IPS-NIHi7 (cell line): ENCODE results near the gene PRM1.

ENCODE experiments used
- DNase-seq: peaks from one replicate; pipeline ENCODE4 v3.0.0; 2012; ENCODE audit warnings: mixed read lengths; ENCODE audit errors: extremely low spot score

PRM1 gene

DNA sequence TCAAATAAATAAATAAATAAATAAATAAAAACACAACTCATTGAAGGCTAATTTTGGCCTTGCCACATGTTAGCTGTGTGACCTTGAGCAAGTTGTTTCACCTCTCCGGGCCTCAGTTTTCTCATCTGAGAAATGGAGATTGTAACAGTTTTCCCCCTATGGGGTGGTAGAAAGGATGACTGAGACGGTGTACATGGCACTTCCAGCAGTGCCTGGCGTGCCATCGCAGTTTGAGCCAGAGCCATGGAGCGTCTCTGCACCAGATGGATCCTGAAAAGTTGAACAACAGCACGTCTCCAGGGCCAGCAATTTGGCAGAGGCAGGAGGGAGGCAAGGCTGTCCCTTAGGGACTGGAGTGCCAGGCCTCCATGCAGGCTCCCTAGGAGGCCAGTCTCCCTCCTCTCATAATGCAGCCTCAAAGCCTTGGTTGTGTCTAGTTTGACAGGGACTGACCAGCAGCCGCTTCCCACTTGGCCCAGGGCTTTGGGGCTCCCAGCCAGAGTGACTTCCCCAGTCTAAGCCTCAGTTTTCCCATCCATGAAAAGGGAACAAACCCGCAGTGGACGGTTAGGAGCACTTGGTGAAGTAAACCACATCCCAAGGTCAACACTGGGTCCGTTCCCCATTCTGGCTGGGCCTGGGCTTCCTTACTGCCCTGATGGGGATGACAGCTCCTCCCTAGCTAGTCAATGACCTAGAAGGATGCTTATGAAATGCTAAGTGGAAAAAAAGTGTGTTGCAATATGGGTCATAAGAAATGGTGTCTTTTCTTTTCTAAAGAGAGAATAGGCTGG is 44.5 kb downstream of the PRM1 start:
- no peak for DNase-seq

DNA sequence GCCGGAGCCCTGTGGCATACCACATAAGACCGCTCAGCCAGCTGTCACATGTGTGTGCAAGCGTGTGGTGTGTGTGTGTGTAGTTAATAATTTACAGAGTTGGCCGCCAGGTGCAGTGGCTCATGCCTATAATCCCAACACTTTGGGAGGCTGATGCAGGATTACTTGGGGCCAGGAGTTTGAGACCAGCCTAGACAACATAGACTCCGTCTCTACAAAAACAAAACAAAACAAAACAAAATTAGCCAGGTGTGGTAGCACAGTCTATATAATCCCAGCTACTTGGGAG is 45.5 kb downstream of the PRM1 start:
- no peak for DNase-seq

DNA sequence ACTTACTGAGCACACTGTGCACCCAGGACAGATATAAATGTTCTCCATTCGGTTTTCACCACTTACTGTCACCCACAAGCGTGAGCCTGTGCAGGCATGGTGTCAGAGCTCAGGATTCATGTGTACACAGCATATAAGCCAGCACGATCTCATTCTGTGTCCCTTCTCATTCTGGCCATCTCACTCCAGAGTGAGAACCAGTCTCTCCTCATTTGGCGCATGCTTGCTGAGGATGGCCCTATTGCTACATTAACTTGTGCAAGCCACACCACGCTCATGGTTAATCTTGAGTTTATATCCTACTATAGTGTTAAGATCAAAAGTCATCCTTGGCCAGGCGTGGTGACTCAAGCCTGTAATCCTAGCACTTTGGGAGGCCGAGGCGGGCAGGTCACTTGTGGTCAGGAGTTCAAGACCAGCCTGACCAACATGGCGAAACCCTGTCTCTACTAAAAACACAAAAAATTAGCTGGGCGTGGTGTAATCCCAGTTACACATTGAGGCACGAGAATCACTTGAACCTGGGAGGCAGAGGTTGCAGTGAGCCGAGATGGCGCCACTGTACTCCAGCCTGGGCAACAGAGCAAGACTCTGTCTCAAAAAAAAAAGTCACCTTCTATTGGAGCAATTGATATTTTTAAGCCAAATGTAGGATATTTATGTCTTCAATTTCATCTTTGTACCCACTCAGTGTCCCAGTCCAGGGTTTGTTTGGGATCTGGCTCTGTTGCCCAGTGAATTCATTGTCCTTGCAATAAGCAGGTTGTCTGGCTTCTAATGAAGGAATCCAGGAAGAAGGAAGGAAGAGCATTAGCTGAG is 46.0 kb downstream of the PRM1 start:
- DNase-seq: no peak

DNA sequence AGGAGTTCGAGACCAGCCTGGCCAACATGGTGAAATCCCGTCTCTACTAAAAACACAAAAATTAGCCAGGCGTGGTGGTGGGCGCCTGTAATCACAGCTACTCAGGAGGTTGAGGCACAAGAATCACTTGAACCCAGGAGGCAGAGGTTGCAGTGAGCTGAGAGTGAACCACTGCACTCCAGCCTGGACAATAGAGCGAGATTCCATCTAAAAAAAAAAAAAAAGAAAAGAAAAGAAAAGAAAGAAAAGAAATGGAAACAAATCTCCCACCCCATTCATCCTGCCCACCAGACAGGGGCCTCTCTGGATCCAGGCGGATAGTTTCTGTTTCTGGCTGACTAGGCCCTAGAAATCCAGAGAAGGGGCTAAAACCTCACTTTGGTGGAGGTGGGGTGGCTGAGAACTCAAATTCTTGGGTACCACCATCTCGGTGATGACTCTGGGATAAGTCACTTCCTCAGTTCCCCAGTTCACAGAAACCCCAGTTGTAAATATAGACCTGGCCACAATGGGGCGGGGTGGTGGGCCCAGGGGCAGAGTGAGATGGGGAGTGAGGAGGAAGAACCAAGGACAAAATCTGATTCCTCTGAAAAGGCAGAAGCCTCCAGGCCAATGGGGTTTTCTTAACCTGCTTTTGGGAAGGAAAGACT is 47.3 kb downstream of the PRM1 start:
- DNase-seq: no peak

DNA sequence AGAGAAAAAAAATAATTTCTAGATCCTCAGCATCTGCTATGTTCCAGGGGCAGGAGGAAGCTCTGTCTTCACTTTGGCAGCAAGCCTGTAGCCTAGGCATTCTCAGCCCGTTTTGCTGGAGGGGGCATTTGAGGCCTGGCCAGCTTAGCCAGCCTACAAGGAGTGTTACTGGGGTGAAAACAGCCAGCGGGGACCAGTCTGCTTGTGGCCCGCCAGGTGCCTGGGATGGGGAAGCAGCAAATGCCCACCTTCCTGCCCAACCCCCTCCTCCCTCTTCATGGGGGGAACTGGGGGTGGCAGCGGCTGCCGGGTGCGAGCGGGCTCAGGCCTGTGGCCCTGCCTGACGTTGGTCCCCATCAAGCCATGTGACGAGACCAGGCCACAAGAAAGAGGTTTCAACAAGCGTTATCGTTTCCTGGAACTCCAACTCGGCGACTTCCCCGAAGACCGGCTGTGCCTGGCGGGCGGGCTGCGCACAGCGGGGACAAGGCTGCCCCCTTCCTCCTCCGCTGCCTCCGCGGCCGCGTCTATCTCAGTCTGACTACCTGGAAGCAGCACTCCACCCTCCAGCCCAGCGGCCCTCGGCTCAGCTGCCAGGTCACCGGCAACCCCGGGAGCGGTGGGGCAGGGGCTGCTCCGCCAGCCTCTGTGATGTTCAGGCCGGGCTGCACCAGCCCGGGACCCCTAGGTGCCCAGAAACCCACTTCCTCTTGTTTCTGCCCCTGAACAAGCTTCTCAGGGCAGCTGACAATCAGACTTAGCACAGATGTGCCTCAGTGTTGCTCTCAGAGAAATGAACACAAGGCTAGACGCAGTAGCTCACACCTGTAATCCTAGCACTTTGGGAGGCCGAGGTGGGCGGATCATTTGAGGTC is 48.0 kb downstream of the PRM1 start:
- DNase-seq: peak; percentile 65

DNA sequence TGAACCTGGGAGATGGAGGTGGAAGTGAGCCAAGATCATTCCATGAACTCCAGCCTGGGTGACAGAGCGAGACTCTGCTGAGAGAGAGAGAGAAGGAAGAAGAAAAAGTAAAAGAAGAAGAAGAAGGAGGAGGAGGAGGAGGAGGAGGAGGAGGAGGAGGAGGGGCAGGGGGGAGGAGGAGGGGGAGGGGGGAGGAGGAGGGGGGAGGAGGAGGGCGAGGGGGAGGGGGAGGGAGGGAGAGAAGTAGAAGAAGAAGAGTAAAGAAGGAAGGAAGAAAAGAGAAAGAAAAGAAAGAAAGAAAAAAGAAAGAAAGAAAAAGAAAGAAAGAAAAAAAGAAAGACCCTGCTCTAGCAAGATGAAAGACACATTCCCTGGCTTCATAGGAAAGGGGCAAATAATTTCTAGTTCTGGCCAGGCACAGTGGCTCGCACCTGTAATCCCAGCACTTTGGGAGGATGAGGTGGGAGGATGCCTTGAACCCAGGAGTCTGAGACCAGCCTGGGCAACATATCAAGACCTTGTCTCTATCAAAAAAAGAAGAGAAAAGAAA is 48.8 kb downstream of the PRM1 start:
- DNase-seq: no peak

DNA sequence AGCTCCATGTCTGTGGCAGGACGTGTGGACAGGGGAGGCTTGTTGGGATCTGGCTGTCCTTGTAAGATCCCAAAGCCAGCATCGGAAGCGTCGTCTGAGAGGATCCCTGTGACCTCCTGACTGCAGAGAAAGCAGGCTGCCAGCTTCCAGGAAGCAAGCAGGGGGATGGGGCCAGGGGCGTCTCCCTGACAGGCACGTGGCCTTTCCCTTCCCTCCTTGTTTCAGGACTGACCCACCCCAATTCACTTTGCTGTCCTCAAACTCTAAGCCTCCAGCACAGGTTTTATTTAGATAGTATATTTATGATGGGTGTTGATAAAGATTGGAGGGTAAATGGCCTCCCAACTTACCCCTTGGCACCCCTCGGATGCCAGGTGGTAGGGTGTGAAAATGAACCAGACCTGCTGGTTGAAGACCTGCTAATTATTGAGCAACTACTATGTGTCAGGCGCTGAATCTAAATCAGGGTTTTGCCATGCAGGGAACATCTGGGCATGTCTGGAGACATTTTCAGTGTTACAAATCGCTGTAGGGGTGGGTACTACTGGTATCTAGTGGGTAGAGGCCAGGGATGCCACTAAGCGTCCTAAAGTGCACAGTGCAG is 49.7 kb downstream of the PRM1 start:
- DNase-seq: no peak
